Neural crest cell (in vitro differentiated cells): ENCODE measurements around the gene MDFIC2. TPM values are rescaled to one million over a fixed set of nuclear protein-coding genes. Genes with fewer than 3 reads are reported as not detected.

Experiments used
- DNase-seq: peaks from one replicate; pipeline ENCODE4 v3.0.0; 2021; ENCODE audit warnings: low read depth, mixed read lengths, low spot score
- H3K27ac Mint-ChIP-seq: one replicate; pipeline ENCODE4 v1.8.0; 2021; ENCODE audit warnings: mild to moderate bottlenecking, mixed read lengths; ENCODE audit not compliant: unreplicated experiment
- H3K27me3 Mint-ChIP-seq: 2 replicates; pipeline ENCODE4 v1.8.0; 2021; ENCODE audit warnings: low read depth, mild to moderate bottlenecking, mixed read lengths
- H3K36me3 Mint-ChIP-seq: 2 replicates; pipeline ENCODE4 v1.8.0; 2021; ENCODE audit warnings: low read depth, mild to moderate bottlenecking, mixed read lengths
- H3K4me1 Mint-ChIP-seq: 2 replicates; pipeline ENCODE4 v1.8.0; 2021; ENCODE audit warnings: mixed read lengths
- H3K4me3 Mint-ChIP-seq: one replicate; pipeline ENCODE4 v1.8.0; 2021; ENCODE audit warnings: mild to moderate bottlenecking, mixed read lengths
- H3K9me3 Mint-ChIP-seq: 2 replicates; pipeline ENCODE4 v1.8.0; 2021; ENCODE audit warnings: mixed read lengths
- total RNA-seq: library from RNA; stranded (reverse); gene quantifications from 2 replicates; pipeline ENCODE4 v1.2.1, GENCODE V29; 2021
- TF ChIP-seq, protein P1 (sequence below): fragments of 200-600 bp; sonication (generic); conservative IDR thresholded peaks from 2 replicates; pipeline ENCODE4 v1.5.0; 2021; ENCODE audit warnings: antibody characterized with exemption, mild to moderate bottlenecking

Gene MDFIC2
- total RNA-seq, 1 donor from 2014 or later: not detected

DNA sequence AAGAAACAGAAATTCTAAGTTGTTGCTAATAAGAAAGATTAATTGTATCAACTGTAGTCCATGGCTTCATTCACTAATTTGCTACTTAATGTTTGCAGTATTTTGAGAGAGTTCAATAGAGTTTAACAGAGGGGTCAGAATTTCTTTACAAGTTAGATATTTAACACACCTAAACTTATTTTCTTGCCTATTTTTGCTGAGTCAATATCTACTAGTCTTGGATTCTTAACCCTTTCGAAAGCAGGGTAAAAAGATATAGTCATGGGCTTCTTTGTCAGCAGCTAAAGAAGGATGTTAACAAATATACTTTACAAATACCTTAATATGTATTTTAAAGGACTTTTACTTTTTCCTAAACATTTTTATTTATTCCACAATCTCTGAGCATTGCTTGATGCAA is 155.6 kb downstream of the MDFIC2 start:
- TF ChIP-seq, protein P1, sequence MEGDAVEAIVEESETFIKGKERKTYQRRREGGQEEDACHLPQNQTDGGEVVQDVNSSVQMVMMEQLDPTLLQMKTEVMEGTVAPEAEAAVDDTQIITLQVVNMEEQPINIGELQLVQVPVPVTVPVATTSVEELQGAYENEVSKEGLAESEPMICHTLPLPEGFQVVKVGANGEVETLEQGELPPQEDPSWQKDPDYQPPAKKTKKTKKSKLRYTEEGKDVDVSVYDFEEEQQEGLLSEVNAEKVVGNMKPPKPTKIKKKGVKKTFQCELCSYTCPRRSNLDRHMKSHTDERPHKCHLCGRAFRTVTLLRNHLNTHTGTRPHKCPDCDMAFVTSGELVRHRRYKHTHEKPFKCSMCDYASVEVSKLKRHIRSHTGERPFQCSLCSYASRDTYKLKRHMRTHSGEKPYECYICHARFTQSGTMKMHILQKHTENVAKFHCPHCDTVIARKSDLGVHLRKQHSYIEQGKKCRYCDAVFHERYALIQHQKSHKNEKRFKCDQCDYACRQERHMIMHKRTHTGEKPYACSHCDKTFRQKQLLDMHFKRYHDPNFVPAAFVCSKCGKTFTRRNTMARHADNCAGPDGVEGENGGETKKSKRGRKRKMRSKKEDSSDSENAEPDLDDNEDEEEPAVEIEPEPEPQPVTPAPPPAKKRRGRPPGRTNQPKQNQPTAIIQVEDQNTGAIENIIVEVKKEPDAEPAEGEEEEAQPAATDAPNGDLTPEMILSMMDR: no peak
- no peak overlapping the region for H3K4me3 Mint-ChIP-seq
- H3K27me3 Mint-ChIP-seq: peaks cover 3% of the 10 kb centered on the region
- H3K27ac Mint-ChIP-seq: no peak overlapping the region
- no peaks in the 10 kb centered on the region for H3K36me3 Mint-ChIP-seq
- H3K9me3 Mint-ChIP-seq: peaks cover 3% of the 10 kb centered on the region
- no peaks in the 10 kb centered on the region for H3K4me1 Mint-ChIP-seq
- DNase-seq: no peak

DNA sequence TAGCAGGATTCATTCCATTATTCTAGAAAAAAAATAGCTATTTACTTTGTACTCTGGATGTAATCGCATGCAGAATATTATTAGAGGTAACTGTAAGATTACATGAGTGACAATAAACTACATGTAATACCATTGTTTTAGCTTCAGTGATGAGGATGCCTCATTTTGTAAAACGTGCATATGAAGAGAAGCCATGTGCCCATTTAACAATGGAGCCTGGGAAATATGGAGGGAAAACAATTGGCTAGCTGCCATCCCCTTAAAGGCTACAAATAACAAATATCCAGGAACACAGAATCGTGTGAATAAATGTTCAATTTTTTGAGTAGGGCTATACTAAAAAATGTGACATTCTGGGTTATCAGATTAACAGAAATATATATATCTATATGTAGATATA is 161.8 kb downstream of the MDFIC2 start:
- DNase-seq: no peak
- no peaks in the 10 kb centered on the region for H3K36me3 Mint-ChIP-seq
- TF ChIP-seq, protein P1: no peak
- H3K27ac Mint-ChIP-seq: no peak overlapping the region
- H3K4me1 Mint-ChIP-seq: no peaks in the 10 kb centered on the region
- no peak overlapping the region for H3K4me3 Mint-ChIP-seq
- H3K9me3 Mint-ChIP-seq: no peaks in the 10 kb centered on the region
- H3K27me3 Mint-ChIP-seq: no peaks in the 10 kb centered on the region

DNA sequence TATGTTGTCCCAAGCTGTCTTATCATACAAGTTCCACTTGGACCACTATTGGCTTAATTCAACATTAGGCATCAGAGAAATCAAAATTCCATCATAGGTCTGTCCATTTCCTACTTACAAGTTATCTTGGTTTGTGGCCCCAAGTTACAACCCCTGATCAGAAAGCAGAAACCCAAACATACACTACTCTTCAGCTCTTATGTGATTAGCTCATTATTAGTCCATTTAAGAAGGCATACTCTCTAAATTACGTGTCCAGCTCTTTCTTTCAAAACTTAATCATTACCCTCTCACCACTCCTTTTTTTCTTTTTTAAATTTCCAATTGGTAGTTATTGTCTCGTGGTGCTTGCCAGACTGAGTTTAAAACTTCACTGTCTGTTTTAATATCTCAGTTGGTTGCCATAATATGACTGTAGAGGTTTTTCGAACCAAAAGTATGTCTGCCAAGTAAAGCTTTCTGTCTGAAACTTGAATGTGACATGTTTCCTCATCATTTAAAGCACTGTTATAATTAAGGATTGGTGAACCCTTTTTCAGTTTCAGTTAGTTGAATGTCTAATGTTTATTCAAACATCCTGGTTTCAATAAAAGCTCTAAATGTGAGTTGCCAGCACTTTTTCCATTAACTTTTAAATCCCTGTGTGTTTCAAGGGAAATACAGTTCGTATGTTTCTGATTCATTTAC is 162.6 kb downstream of the MDFIC2 start:
- Mint-ChIP-seq H3K36me3 (no peaks in the 10 kb centered on the region), H3K27me3 (no peaks in the 10 kb centered on the region), H3K9me3 (peaks cover 7% of the 10 kb centered on the region), H3K27ac (no peak overlapping the region), H3K4me1 (no peaks in the 10 kb centered on the region), H3K4me3 (no peak overlapping the region)
- DNase-seq: no peak
- TF ChIP-seq, protein P1: no peak
